ENCODE data around the gene ZDHHC18. TPM values are rescaled to one million over a fixed set of nuclear protein-coding genes. Genes with fewer than 3 reads are reported as not detected.
A peak's percentile ranks its signal among the peaks of the same experiment; 100 is the strongest.
"Not testable (repeated sequence)": the region's sequence is repeated elsewhere in the genome, so short reads cannot be mapped to it uniquely, and the experiment has no call there.

Gene ZDHHC18
- total RNA-seq, 1 donor = 23.7 TPM

DNA sequence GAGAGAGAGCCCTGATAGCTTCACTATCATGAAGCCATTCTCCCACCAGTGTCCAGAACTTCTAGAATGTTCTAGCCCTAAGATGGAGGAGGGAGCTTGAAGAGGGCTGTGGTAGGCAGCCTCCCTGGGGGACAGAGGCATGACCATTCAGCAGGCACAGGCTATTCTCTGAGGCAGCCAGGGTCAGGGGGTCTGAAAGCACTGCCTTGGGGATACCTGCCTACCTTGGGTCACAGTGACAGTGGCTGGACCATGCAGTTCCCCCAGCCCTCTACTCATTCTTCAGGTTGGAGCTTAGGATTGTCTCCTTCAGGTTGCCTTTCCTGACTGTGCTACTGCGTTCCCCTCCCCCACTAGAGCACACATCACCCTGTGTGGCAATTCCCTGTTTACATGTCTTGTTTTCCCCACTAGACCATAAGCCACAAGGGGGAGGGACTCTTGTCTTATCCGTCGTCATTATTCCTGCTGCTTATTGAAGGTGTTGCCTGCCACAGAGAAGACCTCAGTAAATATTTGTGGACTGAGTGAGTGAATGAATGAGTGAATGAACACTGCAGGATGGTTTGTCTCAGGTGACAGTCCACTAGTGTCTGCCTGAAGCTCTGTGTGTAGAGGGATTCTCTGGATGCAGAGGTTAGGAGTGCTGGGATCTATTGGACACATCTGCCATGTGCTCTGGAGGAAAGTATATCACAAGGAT is 5.2 kb downstream of the ZDHHC18 start:
- no peak for DNase-seq (ENCODE audit: low read depth in 2 of 3, low spot score in 2 of 3)

DNA sequence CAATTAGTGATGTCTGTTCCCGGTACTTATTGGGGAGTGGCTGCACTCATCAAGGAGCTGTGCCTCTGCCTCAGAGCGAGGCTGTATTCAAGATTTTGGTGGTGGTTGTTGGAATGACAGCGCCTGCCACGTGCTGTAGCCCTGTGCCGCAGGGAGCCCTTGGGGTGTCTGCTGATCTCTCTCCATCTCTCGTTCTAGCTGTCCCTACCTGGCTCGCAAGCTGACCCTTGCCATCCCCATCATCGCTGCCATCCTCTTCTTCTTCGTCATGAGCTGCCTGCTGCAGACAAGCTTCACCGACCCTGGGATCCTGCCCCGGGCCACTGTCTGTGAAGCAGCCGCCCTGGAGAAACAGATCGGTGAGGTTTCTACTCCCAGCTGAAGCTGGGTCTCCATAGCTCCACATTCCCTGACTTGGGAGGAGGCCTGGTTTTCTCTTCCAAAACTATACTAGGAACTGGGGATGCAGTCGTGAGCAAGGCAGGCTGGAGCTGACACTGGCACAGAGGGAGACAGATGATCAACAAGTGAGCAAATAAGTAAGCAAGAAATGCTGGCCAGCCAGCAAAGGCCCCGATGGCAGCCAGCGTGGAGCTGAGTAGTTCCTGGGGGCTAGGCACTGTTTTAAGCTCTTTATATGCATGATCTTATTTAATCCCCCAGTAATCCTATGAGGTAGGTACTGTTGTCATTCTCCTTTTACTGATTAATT is 5.9 kb downstream of the ZDHHC18 start:
- no peak for DNase-seq (ENCODE audit: low read depth in 2 of 3, low spot score in 2 of 3)

DNA sequence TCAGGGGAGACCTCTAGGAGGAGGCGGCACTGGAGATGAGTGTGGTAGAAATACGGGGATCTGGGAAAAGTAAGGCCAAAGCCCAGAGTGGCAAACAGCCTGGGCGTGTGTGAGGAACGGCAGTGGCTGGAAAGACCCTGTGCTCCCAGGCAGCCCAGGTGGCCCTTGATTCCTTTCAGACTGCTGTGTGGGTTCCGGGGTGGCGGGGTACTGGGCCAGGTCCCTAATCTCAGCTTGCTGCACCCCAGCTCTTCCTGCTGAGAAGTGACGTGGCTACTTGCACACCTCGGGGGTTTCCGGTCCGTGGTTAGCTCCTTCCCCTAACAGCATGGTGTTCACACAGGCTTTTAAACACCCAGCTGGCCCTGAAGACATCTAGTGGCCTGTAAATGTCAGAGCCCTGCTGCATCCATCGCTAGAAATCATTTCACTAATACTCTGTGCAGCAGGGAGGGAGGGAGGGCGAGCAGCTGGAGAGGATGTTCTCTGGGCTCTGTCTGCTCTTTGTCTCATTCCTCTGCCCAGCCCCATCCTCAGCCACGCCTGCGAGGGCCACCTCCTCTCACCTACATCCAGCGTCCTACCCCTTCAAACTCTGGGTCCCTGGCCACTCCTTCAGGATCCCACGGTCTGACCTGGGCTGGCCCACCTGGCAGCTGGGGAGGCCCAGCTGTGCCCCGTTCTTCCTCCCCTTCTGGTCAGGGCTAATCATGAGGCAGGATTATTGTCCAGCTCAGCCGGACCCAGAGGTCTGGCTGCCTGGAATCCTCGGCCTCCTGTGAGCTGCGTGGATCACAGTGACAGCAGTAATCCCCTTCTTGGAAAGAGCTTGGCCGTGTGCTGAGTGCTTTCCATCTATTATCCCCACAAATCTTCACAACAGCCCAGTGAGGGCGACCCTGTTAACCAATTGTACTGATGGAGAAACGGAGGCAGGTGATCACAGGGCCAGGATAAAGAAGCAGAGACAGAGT is 7.2 kb downstream of the ZDHHC18 start:
- peak; percentile 79 to 97 (median 95) for DNase-seq (ENCODE audit: low read depth in 2 of 3, low spot score in 2 of 3)

DNA sequence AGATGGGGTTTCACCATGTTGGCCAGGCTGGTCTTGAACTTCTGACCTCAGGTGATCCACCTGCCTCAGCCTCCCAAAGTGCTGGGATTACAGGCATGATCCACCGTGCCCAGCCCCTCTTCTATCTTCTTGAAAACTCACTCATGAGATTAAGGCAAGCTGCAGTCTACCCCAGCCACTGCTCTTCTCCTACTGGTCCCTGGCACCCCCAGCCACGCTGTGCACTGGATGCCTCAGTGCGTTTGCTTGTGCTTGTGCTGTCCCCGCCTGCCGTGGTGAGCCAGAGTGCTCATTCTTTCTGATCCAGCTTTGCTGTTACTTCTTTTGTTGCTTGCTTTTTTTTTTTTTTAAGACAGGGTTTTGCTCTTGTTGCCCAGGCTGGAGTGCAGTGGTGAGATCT is 11.2 kb downstream of the ZDHHC18 start:
- DNase-seq (ENCODE audit: low read depth in 2 of 3, low spot score in 2 of 3) = not testable (repeated sequence)

DNA sequence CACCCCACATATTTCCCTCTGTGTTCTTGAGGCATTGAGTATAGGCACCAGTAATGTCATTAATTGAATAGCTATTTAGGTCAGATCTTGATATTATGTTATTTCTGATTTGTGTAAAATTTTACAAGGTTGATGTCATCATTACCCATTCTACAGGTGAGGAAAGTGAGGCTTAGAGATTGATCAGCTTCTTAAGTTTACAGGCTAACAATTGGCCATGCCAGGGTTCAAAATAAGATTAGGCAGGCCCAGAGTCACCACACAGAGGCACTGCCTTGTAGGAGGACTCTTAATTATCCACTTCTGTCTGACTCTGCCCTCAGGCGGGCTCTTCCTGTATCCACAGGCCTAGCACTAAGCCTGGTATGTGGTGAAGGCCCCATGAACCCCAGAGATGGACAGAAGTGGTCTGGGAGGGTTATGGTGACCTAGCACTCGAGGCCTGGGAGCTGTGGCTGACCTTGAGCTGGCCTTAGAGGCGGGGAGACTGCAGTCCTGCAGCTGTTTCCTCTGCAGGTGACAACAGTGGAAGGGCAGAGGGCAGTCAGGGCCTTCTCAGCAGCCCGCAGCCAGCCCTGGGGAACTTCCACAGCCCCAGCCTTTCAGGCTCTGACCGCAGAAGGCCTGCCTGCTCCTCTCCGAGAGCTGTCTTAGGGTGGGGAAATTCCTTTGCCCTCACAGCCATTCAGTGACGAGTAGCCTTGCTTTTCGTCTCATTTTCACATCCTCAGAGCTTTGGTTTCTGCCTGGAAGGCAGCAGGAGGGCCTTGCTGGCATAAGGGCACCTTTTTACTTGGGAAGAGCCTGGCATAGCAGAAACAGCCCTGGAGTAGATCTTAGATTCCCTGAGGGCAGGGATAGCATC is 12.2 kb downstream of the ZDHHC18 start:
- DNase-seq (ENCODE audit: low read depth in 2 of 3, low spot score in 2 of 3) = no peak

DNA sequence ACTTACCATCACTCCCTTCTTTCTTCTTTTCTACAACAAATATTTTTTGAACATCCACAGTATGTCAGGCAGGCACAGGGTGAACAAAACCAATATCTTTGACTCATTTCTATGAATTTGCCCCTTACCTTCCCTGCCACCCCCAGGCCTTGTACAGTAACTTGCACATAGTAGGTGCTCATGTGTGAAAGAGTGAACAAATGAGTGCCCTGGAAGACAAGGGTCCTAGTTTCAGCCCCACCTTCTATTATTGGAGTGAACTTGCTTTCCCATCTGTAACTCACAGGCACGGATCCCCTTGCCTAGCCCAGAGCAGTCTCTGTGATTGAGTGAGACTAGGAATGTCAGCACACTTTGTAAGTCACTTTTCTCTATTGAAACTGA is 12.8 kb downstream of the ZDHHC18 start:
- no peak for DNase-seq (ENCODE audit: low read depth in 2 of 3, low spot score in 2 of 3)

DNA sequence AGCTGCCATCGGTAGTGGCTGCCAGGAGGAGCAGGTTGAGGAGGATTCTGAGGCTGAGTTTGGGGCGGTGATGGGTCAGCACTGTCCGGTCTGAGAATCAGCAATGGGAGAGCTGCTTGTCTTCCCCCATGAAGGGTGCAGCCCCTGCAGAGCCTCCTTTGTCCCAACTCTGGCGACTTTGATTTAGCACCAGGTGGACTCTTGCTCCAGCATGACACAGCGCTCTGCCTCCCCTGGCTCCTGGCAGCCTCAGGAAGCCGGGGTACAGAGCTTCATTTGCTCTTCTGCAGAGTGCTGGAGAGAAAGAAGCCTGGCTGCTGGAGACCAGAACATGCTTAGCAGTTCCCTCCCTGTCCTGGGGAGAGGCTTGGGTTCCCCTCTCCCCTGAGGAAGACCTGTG is 13.3 kb downstream of the ZDHHC18 start:
- no peak for DNase-seq (ENCODE audit: low read depth in 2 of 3, low spot score in 2 of 3)

DNA sequence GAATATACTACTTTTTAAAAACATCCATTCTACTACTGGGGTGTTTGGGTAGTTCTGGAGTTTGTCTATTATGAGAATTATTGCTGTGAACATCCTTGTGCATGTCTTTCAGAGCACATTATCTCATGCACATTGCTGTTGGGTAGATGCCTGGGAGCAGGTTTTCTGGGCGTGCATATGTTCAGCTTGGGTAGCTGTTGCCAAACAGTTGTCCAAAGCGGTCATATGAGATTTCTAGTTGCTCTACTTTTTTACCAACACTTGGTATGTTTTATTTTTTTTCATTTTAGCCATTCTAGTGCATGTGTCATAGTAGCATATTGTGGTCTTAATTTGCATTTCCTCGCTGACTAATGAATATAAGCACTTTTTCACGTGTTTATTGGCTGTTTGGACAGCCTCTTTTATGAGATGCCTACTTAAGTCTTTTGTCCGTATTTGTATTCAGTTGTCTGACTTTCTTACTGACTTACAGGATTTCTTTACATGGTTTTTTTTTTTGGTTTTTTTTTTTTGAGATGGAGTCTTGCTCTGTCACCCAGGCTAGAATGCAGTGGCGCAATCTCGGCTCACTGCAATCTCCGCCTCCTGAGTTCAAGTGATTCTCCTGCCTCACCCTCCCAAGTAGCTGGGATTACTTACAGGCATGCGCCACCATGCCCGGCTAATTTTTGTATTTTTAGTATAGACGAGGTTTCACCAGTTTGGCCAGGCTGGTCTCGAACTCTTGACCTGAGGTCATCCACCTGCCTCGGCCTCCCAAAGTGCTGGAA is 18.1 kb downstream of the ZDHHC18 start:
- DNase-seq (ENCODE audit: low read depth in 2 of 3, low spot score in 2 of 3) = no peak

DNA sequence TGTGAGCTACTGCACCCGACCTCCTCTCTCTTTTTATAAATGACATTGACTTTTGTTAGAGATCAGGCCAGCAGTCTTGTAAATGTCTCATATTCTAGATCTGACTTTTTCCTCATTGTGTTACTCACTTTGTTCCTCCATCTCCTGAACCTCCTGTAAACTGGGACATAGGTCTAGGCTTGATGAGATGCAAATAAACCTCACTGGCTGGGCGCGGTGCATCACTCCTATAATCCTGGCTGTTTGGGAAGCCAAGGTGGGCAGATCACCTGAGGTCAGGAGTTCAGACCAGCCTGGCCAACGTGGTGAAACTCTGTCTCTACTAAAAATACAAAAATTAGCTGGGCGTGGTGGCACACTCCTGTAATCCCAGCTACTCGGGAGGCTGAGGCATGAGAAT is 21.3 kb downstream of the ZDHHC18 start:
- DNase-seq (ENCODE audit: low read depth in 2 of 3, low spot score in 2 of 3) = not testable (repeated sequence)

DNA sequence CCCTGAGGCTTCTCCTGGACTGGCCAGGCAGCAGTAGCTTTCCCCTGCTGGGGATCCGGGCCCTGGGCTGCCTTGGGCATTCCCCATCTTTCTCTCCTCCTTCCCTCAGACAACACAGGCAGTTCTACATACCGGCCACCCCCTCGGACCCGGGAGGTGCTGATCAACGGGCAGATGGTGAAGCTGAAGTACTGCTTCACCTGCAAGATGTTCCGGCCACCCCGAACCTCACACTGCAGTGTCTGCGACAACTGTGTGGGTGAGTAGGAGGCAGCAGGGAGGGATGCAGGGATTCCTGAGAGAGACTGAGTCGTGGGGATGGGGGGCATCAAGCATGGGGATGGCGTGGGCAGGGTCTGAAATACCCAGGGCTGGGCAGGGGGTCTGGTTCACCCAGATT is 22.0 kb downstream of the ZDHHC18 start:
- no peak for DNase-seq (ENCODE audit: low read depth in 2 of 3, low spot score in 2 of 3)

DNA sequence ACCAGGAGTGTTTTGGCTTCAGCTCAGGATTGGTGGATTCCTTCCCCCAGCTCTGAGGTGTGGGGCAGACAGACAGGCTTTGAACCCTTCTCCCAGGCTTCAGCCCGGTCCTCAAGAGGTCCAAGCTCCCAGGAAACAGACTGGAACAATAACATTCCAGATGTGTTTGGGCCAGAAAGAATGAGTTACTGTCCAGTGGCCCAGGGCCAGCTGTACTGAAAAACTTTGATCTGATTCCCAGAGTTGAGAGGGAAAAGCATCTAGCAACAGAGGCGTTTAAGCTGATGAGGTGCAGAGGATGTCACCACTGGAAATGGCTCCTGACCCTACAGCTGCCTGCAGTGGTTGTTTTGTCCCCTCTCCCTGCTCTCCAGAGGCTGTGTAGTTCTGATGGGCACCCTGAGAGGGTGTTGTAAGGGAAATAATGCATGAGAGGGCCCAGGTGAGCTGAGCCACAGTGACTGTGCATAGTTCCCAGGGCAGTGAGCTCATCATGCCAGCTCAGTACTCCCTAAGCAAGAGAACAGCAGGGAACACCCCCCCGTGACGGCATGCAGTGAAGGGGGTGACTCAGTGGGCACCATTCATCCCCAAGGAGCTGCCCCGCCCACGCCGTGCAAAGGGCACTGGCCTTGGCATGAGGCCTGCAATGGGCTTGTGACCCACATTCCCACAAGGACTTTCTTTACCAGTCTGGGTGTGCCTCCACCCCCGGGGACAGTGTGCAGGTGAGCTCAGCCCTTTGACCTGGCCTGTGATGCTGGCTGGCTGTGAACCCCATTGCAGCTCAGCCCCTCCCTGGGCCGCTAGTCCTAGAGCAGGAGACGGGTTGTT is 22.7 kb downstream of the ZDHHC18 start:
- DNase-seq (ENCODE audit: low read depth in 2 of 3, low spot score in 2 of 3) = no peak

DNA sequence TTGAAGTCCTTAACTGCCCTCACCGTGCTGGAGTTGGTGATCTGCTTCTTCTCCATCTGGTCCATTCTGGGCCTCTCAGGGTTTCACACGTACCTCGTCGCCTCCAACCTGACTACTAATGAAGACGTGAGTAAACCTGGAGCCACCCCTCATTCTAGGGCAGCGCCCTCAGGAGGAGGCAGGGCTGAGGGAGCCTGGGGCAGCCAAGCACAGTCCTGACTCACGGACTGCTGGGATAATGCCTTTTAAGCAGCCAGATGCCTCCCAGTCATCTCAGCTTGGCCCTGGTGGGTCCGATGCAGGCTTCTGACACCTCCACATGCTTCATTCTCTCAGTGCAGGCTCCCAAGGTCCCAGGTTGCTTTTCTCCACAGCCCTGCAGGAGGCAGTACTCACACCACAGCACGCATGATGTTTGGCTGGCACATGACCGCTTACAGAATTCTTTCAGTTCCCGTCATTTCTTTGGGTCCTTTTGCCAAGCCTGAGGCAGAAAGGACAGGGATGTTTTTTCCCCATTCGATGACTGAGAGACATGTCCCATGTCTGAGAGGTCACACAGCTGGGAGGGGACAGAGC is 24.7 kb downstream of the ZDHHC18 start:
- DNase-seq (ENCODE audit: low read depth in 2 of 3, low spot score in 2 of 3) = no peak

DNA sequence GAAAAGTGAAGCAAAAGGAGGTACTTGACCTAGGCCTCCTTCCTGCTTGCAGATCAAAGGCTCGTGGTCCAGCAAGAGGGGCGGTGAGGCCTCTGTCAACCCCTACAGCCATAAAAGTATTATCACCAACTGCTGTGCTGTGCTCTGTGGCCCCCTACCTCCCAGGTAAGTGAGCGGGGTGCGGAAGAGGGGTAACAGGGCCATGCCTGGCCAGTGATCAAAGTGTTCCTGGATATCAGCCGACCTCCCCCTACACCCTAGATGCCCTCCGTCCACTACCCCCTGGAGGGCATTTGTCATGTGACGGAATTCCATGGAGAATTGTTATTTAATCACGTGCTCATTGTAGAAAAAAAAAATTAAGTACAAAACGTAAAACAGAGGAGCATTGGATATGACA is 26.2 kb downstream of the ZDHHC18 start:
- no peak for DNase-seq (ENCODE audit: low read depth in 2 of 3, low spot score in 2 of 3)

DNA sequence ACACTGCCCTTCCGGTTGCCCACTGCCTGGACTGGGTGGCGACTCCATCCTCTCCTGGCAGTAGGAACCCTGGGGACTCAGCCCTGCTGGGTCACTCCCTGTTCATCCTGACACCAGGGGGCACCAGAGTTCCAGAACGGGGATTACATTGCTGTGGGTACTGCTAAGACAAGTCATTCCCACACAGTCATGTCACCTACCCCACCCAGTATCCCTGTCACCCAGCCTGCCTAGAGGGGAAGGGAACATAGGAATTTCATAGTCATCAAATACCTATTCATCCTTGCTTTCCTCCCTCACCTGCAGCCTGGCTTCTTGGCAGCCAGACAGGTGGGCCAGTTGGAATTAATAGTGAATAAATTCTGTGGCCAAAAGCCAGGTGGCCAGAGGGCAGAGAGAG is 26.7 kb downstream of the ZDHHC18 start:
- peak; percentile 63 to 86 (median 67) for DNase-seq (ENCODE audit: low read depth in 2 of 3, low spot score in 2 of 3)

DNA sequence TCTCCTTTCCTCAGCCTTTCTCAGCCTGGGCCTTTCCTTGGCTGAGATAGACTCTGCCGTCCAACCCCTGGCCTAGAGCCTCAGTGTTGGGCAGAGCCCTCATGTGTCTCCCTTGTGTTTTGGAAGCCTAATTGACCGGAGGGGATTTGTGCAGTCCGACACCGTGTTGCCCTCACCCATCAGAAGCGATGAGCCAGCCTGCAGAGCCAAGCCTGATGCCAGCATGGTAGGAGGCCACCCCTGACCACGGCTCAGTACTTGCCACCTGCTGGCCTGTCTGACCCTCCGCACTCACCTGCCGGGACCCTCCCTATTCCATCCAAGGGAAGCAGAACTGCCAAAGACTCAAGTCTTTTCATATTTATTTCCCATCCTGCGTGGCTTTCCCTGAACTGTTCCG is 27.1 kb downstream of the ZDHHC18 start:
- DNase-seq (ENCODE audit: low read depth in 2 of 3, low spot score in 2 of 3) = no peak

DNA sequence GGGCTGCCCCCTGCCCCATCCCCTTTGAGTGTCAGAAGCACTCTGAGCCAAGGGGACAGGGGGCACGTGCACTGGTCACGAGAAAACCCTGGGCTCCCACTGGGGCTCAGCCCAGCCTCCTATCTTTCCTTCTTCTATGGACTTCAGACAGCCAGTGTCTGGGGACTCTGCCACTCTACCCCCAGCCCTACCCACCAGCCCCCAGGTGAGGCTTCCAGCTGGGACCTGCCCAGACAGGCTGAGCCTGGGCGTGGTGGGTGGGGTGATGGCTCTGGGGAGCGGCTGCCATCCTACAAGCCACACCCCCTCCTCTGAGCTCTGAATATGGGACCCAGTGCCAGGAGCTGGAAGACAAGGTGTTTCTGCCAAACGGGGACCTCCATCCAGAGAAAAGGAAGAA is 28.4 kb downstream of the ZDHHC18 start:
- DNase-seq (ENCODE audit: low read depth in 2 of 3, low spot score in 2 of 3) = no peak

DNA sequence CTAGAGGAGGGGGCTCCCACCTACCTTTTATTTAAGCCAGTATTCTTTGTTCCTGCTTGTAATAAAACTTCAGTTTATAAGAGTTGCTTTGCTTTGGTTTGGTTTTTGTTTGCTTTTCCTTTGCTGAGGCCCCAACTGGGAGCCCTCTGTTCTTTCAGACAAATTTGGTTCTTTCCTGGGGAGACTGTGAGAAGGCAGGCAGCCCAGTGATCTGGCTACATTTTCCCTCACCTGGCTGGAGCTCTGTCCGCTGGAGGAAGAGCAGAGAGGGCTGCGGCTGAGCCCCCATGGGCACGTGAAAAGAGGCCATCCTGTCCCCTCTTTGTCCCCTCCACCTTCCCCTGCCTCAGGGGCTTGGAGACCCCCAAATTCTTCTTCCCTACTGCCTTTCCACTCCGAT is 29.1 kb downstream of the ZDHHC18 start:
- no peak for DNase-seq (ENCODE audit: low read depth in 2 of 3, low spot score in 2 of 3)

DNA sequence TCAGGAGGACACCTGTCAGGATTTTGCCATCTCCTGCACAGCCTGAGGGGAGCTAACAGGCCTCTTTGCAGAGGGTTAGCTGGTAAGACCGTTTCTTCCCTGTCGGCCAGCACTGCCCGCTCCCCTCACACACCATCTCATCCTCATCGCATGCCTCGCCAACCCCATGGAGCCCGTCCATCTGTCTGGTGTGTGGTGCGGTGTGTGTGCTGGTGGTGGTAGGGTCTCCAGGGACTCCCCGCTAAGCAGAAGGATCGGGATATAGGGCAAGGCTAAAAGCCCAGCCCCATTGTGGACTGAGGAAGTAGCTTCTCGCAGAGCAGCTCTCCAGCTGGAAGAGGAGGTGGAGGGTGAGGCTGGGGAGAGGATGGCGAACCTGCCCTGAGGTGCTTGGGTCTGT is 29.7 kb downstream of the ZDHHC18 start:
- no peak for DNase-seq (ENCODE audit: low read depth in 2 of 3, low spot score in 2 of 3)

All from hematopoietic multipotent progenitor cell (in vitro differentiated cells).